Neural cell (in vitro differentiated cells): Measurements from ENCODE around the gene CFAP61. TPM values are rescaled to one million over a fixed set of nuclear protein-coding genes. Genes with fewer than 3 reads are reported as not detected.

Source experiments
- H2AFZ ChIP-seq: fragments of 200-600, 300-800 bp; sonication (generic), shearing (Covaris generic); 2 replicates; pipeline ENCODE4 v1.6.0; 2014; ENCODE audit warnings: low read depth, mild to moderate bottlenecking, antibody characterized with exemption, low read length, moderate library complexity
- H3F3A ChIP-seq: fragments of 200-600 bp; shearing (Covaris generic); 2 replicates; pipeline ENCODE4 v1.6.1; 2016; ENCODE audit warnings: mild to moderate bottlenecking, moderate library complexity, mixed read lengths, antibody characterized with exemption, low read length; ENCODE audit not compliant: insufficient read depth, poor library complexity, severe bottlenecking
- H3K27ac ChIP-seq: fragments of 200-600, 300-800 bp; sonication (generic), shearing (Covaris generic); 2 replicates; pipeline ENCODE4 v1.5.1; 2014; ENCODE audit warnings: mild to moderate bottlenecking, low read length, moderate library complexity
- H3K27me3 ChIP-seq: fragments of 300-800, 200-600 bp; sonication (generic), shearing (Covaris generic); 2 replicates; pipeline ENCODE4 v1.6.0; 2014; ENCODE audit warnings: mild to moderate bottlenecking, low read depth, low read length, moderate library complexity; ENCODE audit not compliant: insufficient read depth
- H3K36me3 ChIP-seq: fragments of 300-800, 200-600 bp; sonication (generic), shearing (Covaris generic); 2 replicates; pipeline ENCODE4 v1.5.1; 2014; ENCODE audit warnings: mild to moderate bottlenecking, antibody characterized with exemption, low read length, moderate library complexity; ENCODE audit not compliant: insufficient read depth
- H3K4me2 ChIP-seq: fragments of 300-800, 200-600 bp; sonication (generic), shearing (Covaris generic); 2 replicates; pipeline ENCODE4 v1.6.0; 2014; ENCODE audit warnings: mild to moderate bottlenecking, low read length
- H3K4me3 ChIP-seq: fragments of 300-800, 200-600 bp; sonication (generic), shearing (Covaris generic); 2 replicates; pipeline ENCODE4 v1.5.1; 2014; ENCODE audit warnings: mild to moderate bottlenecking, low read length, moderate library complexity
- H3K79me2 ChIP-seq: fragments of 200-600 bp; shearing (Covaris generic); replicated peaks from 2 replicates; pipeline ENCODE4 v1.6.0; 2014; ENCODE audit warnings: mild to moderate bottlenecking, low read length, moderate library complexity; ENCODE audit not compliant: insufficient read depth
- H3K9ac ChIP-seq: fragments of 300-800, 200-600 bp; sonication (generic), shearing (Covaris generic); 2 replicates; pipeline ENCODE4 v1.6.1; 2016; ENCODE audit warnings: mild to moderate bottlenecking, low read length, mixed read lengths
- H3K9me2 ChIP-seq: fragments of 200-600 bp; shearing (Covaris generic); 2 replicates; pipeline ENCODE4 v1.6.1; 2016; ENCODE audit warnings: mild to moderate bottlenecking, low read length, mixed read lengths; ENCODE audit not compliant: insufficient read depth
- H3K9me3 ChIP-seq: fragments of 200-600, 300-800 bp; sonication (generic), shearing (Covaris generic); 2 replicates; pipeline ENCODE4 v1.6.1; 2016; ENCODE audit warnings: mild to moderate bottlenecking, mixed run types, low read length, moderate library complexity, mixed read lengths
- H4K20me1 ChIP-seq: fragments of 200-600 bp; shearing (Covaris generic); 2 replicates; pipeline ENCODE4 v1.6.1; 2016; ENCODE audit warnings: mild to moderate bottlenecking, mixed run types; ENCODE audit not compliant: insufficient read depth
- CTCF ChIP-seq: fragments of 450-650 bp; IDR thresholded peaks from 2 replicates; pipeline ENCODE4 v1.5.1; 2014; ENCODE audit warnings: antibody characterized with exemption, mild to moderate bottlenecking, moderate library complexity; ENCODE audit not compliant: poor library complexity, severe bottlenecking
- EP300 ChIP-seq: fragments of 450-650 bp; conservative IDR thresholded peaks from 2 replicates; pipeline ENCODE4 v1.6.1; 2014; ENCODE audit warnings: antibody characterized with exemption, mild to moderate bottlenecking, moderate library complexity; ENCODE audit not compliant: poor library complexity, severe bottlenecking
- EZH2 ChIP-seq: fragments of 200-600, 300-800 bp; shearing (Covaris generic), sonication (generic); IDR thresholded peaks from 2 replicates; pipeline ENCODE4 v1.6.1; 2014; ENCODE audit warnings: antibody characterized with exemption, low read length, borderline replicate concordance, mild to moderate bottlenecking; ENCODE audit not compliant: insufficient read depth, poor library complexity, severe bottlenecking
- MXI1 ChIP-seq: fragments of 450-650 bp; conservative IDR thresholded peaks from 2 replicates; pipeline ENCODE4 v1.6.1; 2014; ENCODE audit warnings: antibody characterized with exemption, mild to moderate bottlenecking; ENCODE audit not compliant: poor library complexity, severe bottlenecking
- POLR2AphosphoS5 ChIP-seq: IDR thresholded peaks from 2 replicates; pipeline ENCODE4 v1.6.1; 2012
- RAD21 ChIP-seq: fragments of 450-650 bp; conservative IDR thresholded peaks from 2 replicates; pipeline ENCODE4 v1.6.1; 2014; ENCODE audit warnings: antibody characterized with exemption, mild to moderate bottlenecking, moderate library complexity
- REST ChIP-seq: IDR thresholded peaks from 2 replicates; pipeline ENCODE4 v1.6.1; 2012; ENCODE audit warnings: borderline replicate concordance
- SMC3 ChIP-seq: fragments of 450-650 bp; conservative IDR thresholded peaks from 2 replicates; pipeline ENCODE4 v1.6.1; 2014; ENCODE audit warnings: antibody characterized with exemption, mild to moderate bottlenecking, moderate library complexity; ENCODE audit not compliant: poor library complexity
- TAF1 ChIP-seq: IDR thresholded peaks from 2 replicates; pipeline ENCODE4 v1.6.1; 2012; ENCODE audit warnings: low read depth
- polyA plus RNA-seq: library from polyadenylated mRNA; depleted of rRNA; stranded (reverse); fragments of >200 nt; gene quantifications from 2 replicates; pipeline ENCODE4 v1.2.3, GENCODE V29; 2014

The CFAP61 gene
- polyA plus RNA-seq, 1 donor from 2014 or later: 0.42 TPM

- Histone ChIP-seq H3F3A (no peaks in the 10 kb centered on the region), H3K9ac (no peak overlapping the region), H3K36me3 (no peaks in the 10 kb centered on the region), H4K20me1 (no peaks in the 10 kb centered on the region), H2AFZ (no peak overlapping the region), H3K27me3 (no peaks in the 10 kb centered on the region), H3K79me2 (no peaks in the 10 kb centered on the region), H3K27ac (no peak overlapping the region), H3K9me2 (no peaks in the 10 kb centered on the region), H3K4me2 (no peak overlapping the region), H3K4me3 (no peak overlapping the region), H3K9me3 (no peaks in the 10 kb centered on the region)
- no peak for TF ChIP-seq REST
These were observed 42.1 kb downstream of the CFAP61 start for GRCh38 chr20:20094410-20094809.

- no peaks in the 10 kb centered on the region for H3K9me2 ChIP-seq
- no peaks in the 10 kb centered on the region for H3K27me3 ChIP-seq
- H3K4me2 ChIP-seq: no peak overlapping the region
- no peaks in the 10 kb centered on the region for H3F3A ChIP-seq
- H4K20me1 ChIP-seq: no peaks in the 10 kb centered on the region
- TF ChIP-seq EP300 (no peak), SMC3 (no peak), MXI1 (no peak), CTCF (no peak), REST (no peak), TAF1 (no peak), RAD21 (no peak), EZH2 (no peak), POLR2AphosphoS5 (no peak)
- no peaks in the 10 kb centered on the region for H3K36me3 ChIP-seq
- H3K9me3 ChIP-seq: no peaks in the 10 kb centered on the region
- H3K9ac ChIP-seq: no peak overlapping the region
- H3K27ac ChIP-seq: no peak overlapping the region
- no peaks in the 10 kb centered on the region for H3K79me2 ChIP-seq
- H2AFZ ChIP-seq: no peak overlapping the region
- no peak overlapping the region for H3K4me3 ChIP-seq
These were observed 43.0 kb downstream of the CFAP61 start for GRCh38 chr20:20095114-20095872.
